ENCODE data around the gene MCTP1. TPM values are rescaled to one million over a fixed set of nuclear protein-coding genes. Genes with fewer than 3 reads are reported as not detected.

Gene MCTP1
- total and polyA plus RNA-seq, 9 of the 15 experiments (the other 6 are each of a cell fraction or from before 2014, with no cell fraction given) = 0.04 to 0.93 (median 0.06) TPM; not detected in 4

GRCh38 chr5:94976853-94977252 lies 308.0 kb downstream of the MCTP1 start:
- no peaks in the 10 kb centered on the region for H4K20me1 ChIP-seq (replicated peaks; ENCODE audit: control insufficient read depth, insufficient read depth, low read length)
- no peak overlapping the region for H3K27ac ChIP-seq (ENCODE audit: extremely low read depth, low read depth, low read length)
- TF ChIP-seq SRSF9 (IDR thresholded peaks at IDR 0.05; ENCODE audit: borderline replicate concordance, low read depth, low read length) (no peak), RAD21 (CRISPR knock-in tag; conservative IDR thresholded peaks at IDR 0.05 in 1 of 2, IDR thresholded peaks at IDR 0.05 in 1 of 2) (no peak), JUN (IDR thresholded peaks at IDR 0.05; ENCODE audit: borderline replicate concordance, low read depth, low read length) (no peak), JUN (CRISPR knock-in tag; IDR thresholded peaks at IDR 0.05; ENCODE audit: borderline replicate concordance) (no peak), HCFC1 (IDR thresholded peaks at IDR 0.05; ENCODE audit: low read depth, low read length) (no peak), ESRRA (IDR thresholded peaks at IDR 0.05; ENCODE audit: borderline replicate concordance, low read depth) (no peak), BCOR (IDR thresholded peaks at IDR 0.05) (no peak), HMG20A (CRISPR knock-in tag; conservative IDR thresholded peaks at IDR 0.05) (no peak), ARID1B (IDR thresholded peaks at IDR 0.05) (no peak), MAFK (IDR thresholded peaks at IDR 0.05; ENCODE audit: low read length) (no peak), ZNF699 (CRISPR knock-in tag; IDR thresholded peaks at IDR 0.05; ENCODE audit: insufficient replicate concordance) (no peak), ZBTB9 (CRISPR knock-in tag; IDR thresholded peaks at IDR 0.05) (no peak), ZBTB2 (IDR thresholded peaks at IDR 0.05) (no peak), FOXA3 (CRISPR knock-in tag; conservative IDR thresholded peaks at IDR 0.05 in 1 of 2, IDR thresholded peaks at IDR 0.05 in 1 of 2) (no peak), HMG20B (CRISPR knock-in tag; IDR thresholded peaks at IDR 0.05) (no peak), RBM39 (optimal IDR thresholded peaks at IDR 0.05; ENCODE audit: low read depth, low read length) (no peak), HINFP (tag; conservative IDR thresholded peaks at IDR 0.05; ENCODE audit: low read depth) (no peak), L3MBTL2 (IDR thresholded peaks at IDR 0.05) (no peak), BRCA1 (IDR thresholded peaks at IDR 0.05) (no peak), BRCA1 (CRISPR knock-in tag; IDR thresholded peaks at IDR 0.05) (no peak), ZNF589 (CRISPR knock-in tag; IDR thresholded peaks at IDR 0.05; ENCODE audit: low read depth) (no peak)
- no peaks in the 10 kb centered on the region for H3K27me3 ChIP-seq (ENCODE audit: control insufficient read depth in 2 of 2, insufficient read depth in 2 of 2, low read length in 2 of 2)
- no peak for FAIRE-seq
- no peaks in the 10 kb centered on the region for H3K4me1 ChIP-seq (replicated peaks in 1 of 2; ENCODE audit: control insufficient read depth in 2 of 2, insufficient read depth in 2 of 2, low read length in 2 of 2)
- no TSS peak for BruUV-seq (replicated peaks)
- 0% methylated on average over 1 of the region's 1 CpG for WGBS (ENCODE audit: insufficient coverage, low coverage, missing lambda C conversion rate)
- intact Hi-C loops (cut with micrococcal nuclease) (no loop called here), in situ Hi-C loops (cut with MboI) (no loop called here)
- DNase-seq (ENCODE audit: extremely low read depth in 1 of 4, low spot score in 3 of 4) = no peak
- H3K9me3 ChIP-seq (replicated peaks; ENCODE audit: control insufficient read depth, insufficient read depth, low read depth, low read length) = no peaks in the 10 kb centered on the region
- H2AFZ ChIP-seq (ENCODE audit: low read depth, low read length) = no peak overlapping the region
- no peak for ATAC-seq
- no peaks in the 10 kb centered on the region for H3K36me3 ChIP-seq (ENCODE audit: control insufficient read depth, insufficient read depth, low read length)
- H3K9me1 ChIP-seq (ENCODE audit: control insufficient read depth, insufficient read depth, low read length) = no peaks in the 10 kb centered on the region
- CTCF ChIA-PET (ENCODE audit: low intra/inter-chr PET ratio) = no interaction called here
- H3K4me3 ChIP-seq = no peak overlapping the region
- no peak overlapping the region for H3K4me2 ChIP-seq (ENCODE audit: insufficient read depth, low read length)
- POLR2A ChIA-PET = no interaction called here
- no peak overlapping the region for H3K9ac ChIP-seq (ENCODE audit: insufficient read depth in 1 of 2, low read depth in 2 of 2, low read length in 2 of 2)
- H3K79me2 ChIP-seq (ENCODE audit: control insufficient read depth, insufficient read depth, low read length) = no peaks in the 10 kb centered on the region
